Skeletal muscle satellite cell (primary cell): ENCODE data around the gene PRKCE.

Source experiments
- H3K27me3 ChIP-seq: 2 replicates; pipeline ENCODE4 v1.7.0; 2013; ENCODE audit warnings: low read length; ENCODE audit not compliant: control insufficient read depth, insufficient read depth
- H3K36me3 ChIP-seq: 2 replicates; pipeline ENCODE4 v1.7.0; 2013; ENCODE audit warnings: mild to moderate bottlenecking, control low read depth, low read length; ENCODE audit not compliant: insufficient read depth
- H3K4me1 ChIP-seq: 2 replicates; pipeline ENCODE4 v1.7.0; 2013; ENCODE audit warnings: low read length; ENCODE audit not compliant: control insufficient read depth, insufficient read depth
- H3K4me2 ChIP-seq: 2 replicates; pipeline ENCODE4 v1.7.0; 2013; ENCODE audit warnings: mild to moderate bottlenecking, low read length
- H3K4me3 ChIP-seq: 2 replicates; pipeline ENCODE4 v1.7.0; 2013; ENCODE audit warnings: low read length
- H3K9ac ChIP-seq: 2 replicates; pipeline ENCODE4 v1.7.0; 2013; ENCODE audit warnings: mild to moderate bottlenecking, low read depth, low read length, moderate library complexity
- H3K9me3 ChIP-seq: replicated peaks from 2 replicates; pipeline ENCODE4 v1.7.0; 2013; ENCODE audit warnings: mild to moderate bottlenecking, control low read depth, low read length

The PRKCE gene

DNA sequence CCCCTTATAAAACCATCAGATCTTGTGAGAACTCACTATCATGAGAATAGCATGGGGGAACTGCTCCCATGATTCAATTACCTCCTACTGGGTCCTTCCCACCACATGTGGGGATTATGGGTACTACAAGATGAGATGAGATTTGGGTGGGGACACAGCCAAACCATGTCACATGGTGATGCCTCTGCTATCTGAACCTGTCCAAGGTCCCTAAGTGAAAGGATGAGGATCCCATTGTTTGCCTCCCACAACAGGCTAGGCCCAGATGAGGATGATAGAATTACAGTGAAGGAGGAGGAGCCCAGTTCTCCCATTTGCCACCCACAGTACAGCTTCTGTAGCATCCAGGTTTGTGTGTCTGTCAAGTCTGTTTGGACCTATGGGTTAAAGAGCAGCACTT is 65.4 kb downstream of the PRKCE start:
- Histone ChIP-seq H3K4me2 (no peak overlapping the region), H3K9ac (no peak overlapping the region), H3K9me3 (no peaks in the 10 kb centered on the region), H3K4me1 (no peaks in the 10 kb centered on the region), H3K27me3 (no peaks in the 10 kb centered on the region), H3K4me3 (no peak overlapping the region), H3K36me3 (no peaks in the 10 kb centered on the region)

DNA sequence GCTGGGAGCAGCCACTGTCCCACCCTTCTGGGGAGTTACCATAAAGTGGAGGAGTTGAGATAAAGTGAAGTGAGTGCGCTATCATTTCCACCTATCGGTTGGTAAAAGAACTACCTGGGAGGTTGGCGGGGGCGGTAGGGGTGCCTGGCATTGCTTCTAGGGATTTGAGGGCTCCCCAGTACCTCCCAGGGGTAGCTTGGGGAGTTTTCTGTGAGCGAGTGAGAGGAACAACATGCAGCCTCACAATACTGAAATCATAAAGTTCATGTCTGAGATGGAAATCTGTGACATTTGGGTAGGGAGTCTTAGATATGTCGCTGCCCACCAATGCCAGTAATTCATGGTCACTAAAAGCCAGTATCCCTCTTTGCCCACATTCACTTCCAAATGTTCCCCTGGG is 68.7 kb downstream of the PRKCE start:
- Histone ChIP-seq H3K9me3 (no peaks in the 10 kb centered on the region), H3K4me2 (no peak overlapping the region), H3K9ac (no peak overlapping the region), H3K4me1 (no peaks in the 10 kb centered on the region), H3K36me3 (no peaks in the 10 kb centered on the region), H3K27me3 (no peaks in the 10 kb centered on the region), H3K4me3 (no peak overlapping the region)

DNA sequence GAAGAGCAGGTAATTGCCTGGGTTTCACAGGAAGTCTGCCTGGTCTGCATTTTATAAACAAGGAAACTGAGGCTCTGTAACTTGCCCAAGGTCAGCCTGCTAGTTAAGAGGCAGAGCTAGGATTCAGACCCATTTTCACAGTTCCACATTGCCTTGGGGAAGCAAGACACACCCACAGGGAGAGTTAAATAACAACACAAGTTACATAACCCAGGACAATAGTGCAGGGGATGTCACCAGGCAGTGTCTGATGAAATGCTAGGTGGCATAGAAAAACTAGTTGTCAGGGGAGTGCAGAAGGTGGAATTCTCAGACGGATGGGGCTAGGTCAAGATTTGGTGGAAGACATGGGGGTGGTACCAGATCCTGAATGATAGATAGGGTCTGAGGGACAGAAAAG is 69.7 kb downstream of the PRKCE start:
- H3K4me2 ChIP-seq = no peak overlapping the region
- no peaks in the 10 kb centered on the region for H3K36me3 ChIP-seq
- no peak overlapping the region for H3K9ac ChIP-seq
- no peak overlapping the region for H3K4me3 ChIP-seq
- H3K27me3 ChIP-seq = no peaks in the 10 kb centered on the region
- H3K9me3 ChIP-seq = no peaks in the 10 kb centered on the region
- H3K4me1 ChIP-seq = no peaks in the 10 kb centered on the region

DNA sequence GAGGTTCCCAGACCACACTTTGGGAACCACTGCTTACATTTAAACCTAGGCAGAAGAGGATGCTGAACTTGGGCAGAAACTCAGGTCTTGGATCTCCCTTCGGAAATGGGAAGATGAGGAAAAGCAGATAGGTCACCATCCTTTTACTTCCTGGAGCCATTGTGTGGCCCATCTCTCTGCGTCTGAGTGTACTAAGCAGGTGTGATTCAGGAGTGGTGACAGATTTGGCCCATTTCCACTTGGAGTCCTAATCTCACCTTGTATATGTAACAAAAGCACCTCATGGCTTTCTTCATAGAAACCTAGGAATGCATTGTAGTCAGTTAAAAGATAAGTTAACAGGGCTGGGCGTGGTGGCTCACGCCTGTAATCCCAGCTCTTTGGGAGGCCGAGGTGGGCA is 71.0 kb downstream of the PRKCE start:
- Histone ChIP-seq H3K36me3 (no peaks in the 10 kb centered on the region), H3K9ac (no peak overlapping the region), H3K4me2 (no peak overlapping the region), H3K27me3 (no peaks in the 10 kb centered on the region), H3K4me3 (no peak overlapping the region), H3K9me3 (no peaks in the 10 kb centered on the region), H3K4me1 (no peaks in the 10 kb centered on the region)

DNA sequence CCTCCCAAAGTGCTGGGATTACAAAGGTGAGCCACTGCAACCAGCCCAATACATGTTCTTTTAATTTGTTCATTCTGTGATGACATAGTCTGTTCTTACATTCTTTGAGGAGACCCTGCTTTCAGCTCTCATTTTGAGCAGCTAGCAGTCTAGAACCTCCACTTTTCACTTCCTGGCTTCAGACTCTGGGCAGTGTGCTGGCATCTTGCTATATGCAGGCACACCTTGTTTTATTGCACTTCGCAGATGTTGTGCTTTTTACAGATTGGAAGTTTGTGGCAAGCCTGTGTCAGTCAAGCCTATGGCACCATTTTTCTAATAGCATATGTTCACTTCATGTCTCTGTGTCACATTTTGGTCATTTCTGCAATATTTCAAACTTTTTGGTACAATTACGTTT is 72.4 kb downstream of the PRKCE start:
- H3K27me3 ChIP-seq = no peaks in the 10 kb centered on the region
- no peak overlapping the region for H3K4me3 ChIP-seq
- no peaks in the 10 kb centered on the region for H3K4me1 ChIP-seq
- no peaks in the 10 kb centered on the region for H3K9me3 ChIP-seq
- H3K36me3 ChIP-seq = no peaks in the 10 kb centered on the region
- no peak overlapping the region for H3K9ac ChIP-seq
- H3K4me2 ChIP-seq = no peak overlapping the region

DNA sequence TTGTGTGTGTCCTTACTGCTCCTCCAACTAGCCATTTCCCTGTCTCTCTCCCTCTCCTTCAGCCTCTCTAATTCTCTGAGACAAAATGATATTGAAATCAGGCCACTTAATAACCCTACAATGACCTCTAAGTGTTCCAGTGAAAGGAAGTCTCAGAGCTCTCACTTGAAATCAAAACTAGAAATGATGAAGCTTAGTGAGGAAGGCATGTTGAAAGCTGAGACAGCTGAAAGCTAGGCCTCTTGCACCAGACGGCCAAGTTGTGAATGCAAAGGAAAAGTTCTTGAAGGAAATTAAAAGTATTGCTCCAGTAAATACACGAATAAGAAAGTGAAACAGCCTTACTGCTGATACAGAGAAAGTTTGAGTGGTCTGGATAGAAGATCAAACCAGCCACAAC is 72.9 kb downstream of the PRKCE start:
- H3K36me3 ChIP-seq = no peaks in the 10 kb centered on the region
- no peak overlapping the region for H3K4me2 ChIP-seq
- H3K27me3 ChIP-seq = no peaks in the 10 kb centered on the region
- H3K4me3 ChIP-seq = no peak overlapping the region
- H3K9me3 ChIP-seq = no peaks in the 10 kb centered on the region
- no peak overlapping the region for H3K9ac ChIP-seq
- H3K4me1 ChIP-seq = no peaks in the 10 kb centered on the region

DNA sequence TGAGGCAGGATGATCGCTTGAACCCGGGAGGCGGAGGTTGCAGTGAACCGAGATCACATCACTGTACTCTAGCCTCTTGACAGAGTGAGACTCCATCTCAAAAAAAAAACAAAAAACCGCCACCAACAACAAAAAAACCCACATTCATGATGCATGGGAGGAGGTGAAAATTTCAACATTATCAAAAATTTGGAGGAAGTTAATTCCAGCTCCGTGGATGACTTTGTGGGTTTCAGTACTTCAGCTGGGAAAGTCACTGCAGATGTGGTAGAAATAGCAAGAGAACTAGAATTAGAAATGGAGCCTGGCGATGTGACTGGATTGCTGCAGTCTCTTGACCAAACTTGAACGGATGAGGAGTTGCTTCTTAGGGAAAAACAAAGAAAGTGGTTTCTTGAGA is 74.3 kb downstream of the PRKCE start:
- Histone ChIP-seq H3K27me3 (no peaks in the 10 kb centered on the region), H3K9me3 (no peaks in the 10 kb centered on the region), H3K4me2 (no peak overlapping the region), H3K36me3 (no peaks in the 10 kb centered on the region), H3K4me1 (no peaks in the 10 kb centered on the region), H3K9ac (no peak overlapping the region), H3K4me3 (no peak overlapping the region)

DNA sequence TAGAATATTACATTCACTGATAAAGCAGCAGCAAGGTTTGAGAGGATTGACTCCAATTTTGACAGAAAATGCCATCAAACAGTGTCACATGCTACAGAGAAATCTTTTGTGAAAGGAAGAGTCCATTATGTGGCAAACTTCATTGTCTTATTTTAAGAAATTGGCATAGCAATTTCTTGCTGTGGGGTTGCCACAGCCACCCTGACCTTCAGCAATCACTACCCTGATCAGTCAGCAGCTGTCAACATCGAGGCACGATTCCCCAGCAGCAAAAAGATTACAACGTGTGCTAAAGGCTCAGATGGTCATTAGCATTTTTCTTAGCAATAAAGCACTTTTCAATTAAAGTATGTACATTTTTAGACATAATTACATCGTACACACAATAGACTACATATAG is 74.7 kb downstream of the PRKCE start:
- Histone ChIP-seq H3K4me3 (no peak overlapping the region), H3K4me2 (no peak overlapping the region), H3K4me1 (no peaks in the 10 kb centered on the region), H3K9me3 (no peaks in the 10 kb centered on the region), H3K27me3 (no peaks in the 10 kb centered on the region), H3K9ac (no peak overlapping the region), H3K36me3 (no peaks in the 10 kb centered on the region)

DNA sequence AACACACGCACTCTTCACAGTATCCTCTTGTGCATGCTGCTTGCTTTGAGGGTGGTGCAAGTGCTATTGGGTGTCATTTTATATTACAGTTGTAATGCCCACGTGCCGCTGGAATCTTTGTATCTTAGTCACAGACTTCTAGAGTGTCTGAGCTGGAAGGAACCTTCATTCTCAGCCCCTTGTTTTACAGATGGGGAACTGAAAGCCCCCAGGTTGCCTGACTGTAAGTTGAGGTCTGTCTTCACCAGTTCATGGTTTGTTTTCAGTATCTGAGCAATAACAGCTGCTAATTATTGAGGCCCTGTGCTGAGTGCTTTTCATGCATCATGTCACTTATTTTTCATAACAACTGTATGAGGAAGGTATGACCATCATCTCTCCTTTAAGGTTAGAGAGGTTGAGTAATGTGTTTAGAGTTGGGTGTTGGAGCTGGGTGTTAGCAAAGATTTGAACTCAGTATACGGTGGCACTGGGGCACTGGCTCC is 77.0 kb downstream of the PRKCE start:
- no peak overlapping the region for H3K4me3 ChIP-seq
- no peak overlapping the region for H3K9ac ChIP-seq
- H3K9me3 ChIP-seq = no peaks in the 10 kb centered on the region
- no peak overlapping the region for H3K4me2 ChIP-seq
- H3K4me1 ChIP-seq = no peaks in the 10 kb centered on the region
- H3K36me3 ChIP-seq = no peaks in the 10 kb centered on the region
- no peaks in the 10 kb centered on the region for H3K27me3 ChIP-seq

DNA sequence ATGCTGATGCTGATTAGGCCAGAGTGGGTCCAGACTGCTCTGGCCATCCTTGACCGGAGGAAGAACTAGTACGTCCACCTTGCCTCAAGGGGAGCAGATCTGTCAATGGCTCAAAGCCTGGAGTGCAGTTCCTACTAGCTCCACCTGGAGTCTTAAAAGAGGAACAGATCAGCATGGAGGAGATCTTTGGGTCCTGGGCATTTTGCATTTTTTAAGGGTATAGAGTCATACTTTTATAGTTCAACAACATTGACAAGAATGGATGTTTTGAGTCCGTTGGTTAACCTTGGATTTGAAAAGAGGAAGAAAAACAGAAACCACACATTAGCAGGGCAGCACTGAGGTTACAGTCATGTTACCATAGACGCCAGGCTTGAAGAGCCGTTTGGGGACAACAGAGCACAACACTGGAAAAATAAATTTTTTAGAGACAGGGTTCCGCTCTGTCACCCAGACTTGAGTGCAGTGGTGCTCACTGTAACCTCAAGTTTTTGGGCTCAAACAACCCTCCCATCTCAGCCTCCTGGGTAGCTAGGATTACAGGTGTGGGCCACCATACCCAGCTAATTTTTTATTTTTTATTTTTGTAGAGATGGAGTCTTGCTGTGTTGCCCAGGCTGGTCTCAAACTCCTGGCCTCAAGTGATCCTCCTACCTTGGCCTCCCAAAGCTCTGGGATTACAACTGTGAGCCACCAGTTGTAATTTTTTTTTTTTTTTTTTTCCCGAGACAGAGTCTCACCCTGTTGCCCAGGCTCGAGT is 78.5 kb downstream of the PRKCE start:
- Histone ChIP-seq H3K36me3 (no peaks in the 10 kb centered on the region), H3K27me3 (no peaks in the 10 kb centered on the region), H3K4me1 (no peaks in the 10 kb centered on the region), H3K9ac (no peak overlapping the region), H3K9me3 (no peaks in the 10 kb centered on the region), H3K4me2 (no peak overlapping the region), H3K4me3 (no peak overlapping the region)

DNA sequence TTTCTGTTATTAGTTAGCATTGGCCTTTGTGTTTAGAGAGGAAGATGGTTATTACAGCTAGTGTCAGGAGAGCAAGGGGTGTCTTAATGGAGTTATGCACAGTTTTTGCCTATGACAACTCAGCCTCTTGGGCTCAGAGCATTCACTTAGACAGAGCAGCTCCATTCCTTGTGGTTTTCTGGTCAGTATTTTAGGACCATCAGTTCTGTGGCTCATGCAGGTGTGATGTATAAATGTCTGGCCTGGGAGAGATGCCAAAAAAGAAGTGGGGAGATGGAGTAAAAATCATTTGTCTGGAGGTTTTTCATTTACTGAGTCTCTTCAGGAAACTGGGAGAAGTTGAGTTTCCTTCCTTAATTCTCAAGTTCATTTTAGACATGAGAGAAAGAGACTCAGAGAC is 79.7 kb downstream of the PRKCE start:
- no peak overlapping the region for H3K4me2 ChIP-seq
- no peaks in the 10 kb centered on the region for H3K27me3 ChIP-seq
- H3K9ac ChIP-seq = no peak overlapping the region
- H3K4me1 ChIP-seq = no peaks in the 10 kb centered on the region
- H3K9me3 ChIP-seq = no peaks in the 10 kb centered on the region
- no peak overlapping the region for H3K4me3 ChIP-seq
- H3K36me3 ChIP-seq = no peaks in the 10 kb centered on the region

DNA sequence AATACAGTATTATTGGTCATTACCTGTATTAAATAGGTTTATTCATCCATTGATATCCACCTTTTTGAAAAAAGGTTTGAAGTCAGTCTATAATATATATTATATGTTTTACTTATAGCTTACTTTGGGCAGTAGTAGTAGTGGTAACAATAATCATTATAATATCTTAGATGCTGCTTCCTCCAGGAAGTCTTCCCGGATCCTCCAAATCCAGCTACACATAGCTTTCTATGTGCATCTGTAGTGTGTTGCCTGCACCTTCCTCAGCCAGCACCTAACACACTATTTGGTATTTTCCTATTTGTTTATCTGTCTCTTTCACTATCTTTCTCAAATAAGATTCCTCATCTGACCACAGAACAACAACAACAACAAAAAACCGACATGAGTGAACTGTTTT is 81.0 kb downstream of the PRKCE start:
- Histone ChIP-seq H3K4me2 (no peak overlapping the region), H3K9me3 (no peaks in the 10 kb centered on the region), H3K4me1 (no peaks in the 10 kb centered on the region), H3K36me3 (no peaks in the 10 kb centered on the region), H3K27me3 (no peaks in the 10 kb centered on the region), H3K4me3 (no peak overlapping the region), H3K9ac (no peak overlapping the region)
